GM18858 (cell line): ENCODE measurements around the gene NEUROD2.
A peak's percentile ranks its signal among the peaks of the same experiment; 100 is the strongest.

ENCODE experiments used
- ATAC-seq: cut with Tn5 transposase; IDR thresholded peaks from one replicate; pipeline ENCODE4 v1.9.1; 2021; ENCODE audit not compliant: unreplicated experiment

NEUROD2 gene

DNA sequence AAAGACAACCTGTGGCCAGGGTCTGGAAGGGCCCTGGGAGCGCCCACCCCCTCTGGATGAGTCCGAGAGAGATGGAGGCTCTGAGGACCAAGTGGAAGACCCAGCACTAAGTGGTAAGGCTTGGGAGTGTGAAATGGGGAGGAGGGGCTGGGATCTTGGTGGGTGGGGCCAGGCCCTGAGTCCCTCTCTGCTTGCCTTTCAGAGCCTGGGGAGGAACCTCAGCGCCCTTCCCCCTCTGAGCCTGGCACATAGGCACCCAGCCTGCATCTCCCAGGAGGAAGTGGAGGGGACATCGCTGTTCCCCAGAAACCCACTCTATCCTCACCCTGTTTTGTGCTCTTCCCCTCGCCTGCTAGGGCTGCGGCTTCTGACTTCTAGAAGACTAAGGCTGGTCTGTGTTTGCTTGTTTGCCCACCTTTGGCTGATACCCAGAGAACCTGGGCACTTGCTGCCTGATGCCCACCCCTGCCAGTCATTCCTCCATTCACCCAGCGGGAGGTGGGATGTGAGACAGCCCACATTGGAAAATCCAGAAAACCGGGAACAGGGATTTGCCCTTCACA, 28.0 kb upstream of the NEUROD2 start:
- ATAC-seq, result no peak

DNA sequence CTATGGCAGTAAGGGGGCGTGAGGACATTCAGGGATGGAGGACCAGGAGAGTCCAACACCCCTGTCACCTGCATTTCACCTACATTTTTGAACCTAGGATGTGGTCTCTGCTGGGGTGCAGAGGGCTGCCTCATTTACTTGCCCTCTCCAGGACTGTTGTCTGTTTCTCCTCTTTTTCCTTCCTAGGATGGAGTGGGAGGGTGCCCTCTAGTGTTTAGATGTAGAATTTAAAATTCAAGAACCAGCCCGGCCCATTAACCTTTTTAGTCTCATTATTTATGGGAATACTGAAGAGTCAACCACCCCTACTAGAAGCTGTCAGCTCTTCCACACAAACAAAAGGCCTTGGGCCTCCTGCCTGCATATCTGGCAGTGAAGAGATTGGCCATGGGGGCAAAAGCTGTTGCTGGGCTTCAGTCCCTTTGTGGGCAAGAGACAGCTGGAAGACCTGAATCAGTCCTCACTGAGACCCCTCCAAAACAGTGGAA, 26.7 kb upstream of the NEUROD2 start:
- no peak for ATAC-seq

DNA sequence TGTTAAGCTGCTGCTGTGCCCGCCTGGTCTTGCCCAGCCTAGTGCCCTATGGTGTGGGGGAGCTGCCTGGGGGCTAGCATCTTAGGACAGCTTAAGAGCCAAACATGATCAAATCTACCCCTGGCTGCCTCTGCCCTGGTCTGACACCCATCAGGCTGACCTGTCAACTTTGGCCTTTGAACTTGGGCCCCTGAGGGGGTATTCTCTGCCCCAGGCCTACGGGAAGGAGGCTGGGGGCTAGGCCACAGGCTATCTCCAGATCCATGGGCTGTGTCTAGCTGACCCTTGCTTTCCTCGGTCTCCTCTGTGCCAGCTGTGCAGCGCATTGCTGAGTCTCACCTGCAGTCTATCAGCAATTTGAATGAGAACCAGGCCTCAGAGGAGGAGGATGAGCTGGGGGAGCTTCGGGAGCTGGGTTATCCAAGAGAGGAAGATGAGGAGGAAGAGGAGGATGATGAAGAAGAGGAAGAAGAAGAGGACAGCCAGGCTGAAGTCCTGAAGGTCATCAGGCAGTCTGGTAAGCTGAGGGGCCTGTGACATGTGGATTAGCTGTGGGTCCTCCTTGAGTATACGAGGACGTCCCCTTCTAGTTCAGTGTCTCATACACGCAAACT, 26.0 kb upstream of the NEUROD2 start:
- no peak for ATAC-seq

DNA sequence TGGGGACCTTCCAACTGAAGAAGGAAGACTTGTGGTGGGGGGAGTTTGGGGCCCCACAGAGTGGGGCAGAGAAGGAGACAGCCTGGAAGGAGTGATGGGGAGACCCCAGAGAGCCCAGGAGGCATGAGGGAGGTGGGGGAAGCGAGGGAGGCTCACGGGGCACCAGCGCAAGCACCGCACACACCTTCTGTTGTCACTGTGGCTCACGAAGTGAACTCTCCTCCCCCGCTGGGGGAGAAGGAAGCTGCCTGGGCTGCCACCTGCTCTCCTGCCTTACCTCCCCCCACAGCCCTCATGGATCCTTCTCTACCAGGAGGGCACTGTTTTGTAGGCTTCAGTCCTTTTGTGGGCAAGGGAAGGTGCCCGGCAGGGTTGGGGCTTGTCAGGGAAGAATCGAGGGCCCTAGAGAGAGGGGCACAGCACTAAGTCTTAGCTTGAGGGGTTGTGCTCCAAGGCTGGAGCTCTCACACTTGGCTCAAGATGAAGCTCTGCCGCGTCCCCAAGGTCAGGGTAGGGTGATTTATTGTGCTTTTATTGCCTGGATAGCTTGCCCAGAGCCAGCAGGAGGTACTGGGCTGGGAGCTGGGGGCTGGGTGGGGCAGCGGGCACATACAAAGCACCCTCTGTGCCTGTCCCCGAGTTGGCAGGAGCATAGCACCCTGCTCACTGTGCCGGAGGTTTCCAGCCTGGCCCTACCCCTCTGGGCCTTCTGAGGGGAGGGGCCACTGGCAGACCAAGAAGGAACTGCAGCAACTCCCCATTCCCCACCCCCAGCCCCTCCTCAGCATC, 24.6 kb upstream of the NEUROD2 start:
- ATAC-seq, result no peak

DNA sequence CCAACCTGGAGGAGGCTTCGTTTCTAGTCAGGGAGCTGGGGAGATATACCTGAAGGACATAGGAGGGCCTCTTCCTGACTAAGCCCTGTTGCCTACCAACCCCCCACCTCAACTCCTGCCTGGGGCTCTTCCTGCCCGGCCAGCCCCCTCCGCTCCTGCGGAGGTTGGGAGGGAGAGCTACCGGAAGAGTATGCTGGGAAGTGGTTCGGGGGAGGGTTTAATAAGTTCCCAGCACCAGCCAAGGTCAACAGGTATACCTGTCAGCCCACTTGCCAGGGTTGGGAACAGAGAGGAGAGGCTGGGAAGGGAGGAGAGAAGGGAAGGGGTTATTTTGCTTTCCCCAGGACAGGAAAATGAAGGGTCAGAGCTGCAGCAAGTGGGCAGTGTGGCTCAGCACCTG, 23.7 kb upstream of the NEUROD2 start:
- ATAC-seq, result no peak

DNA sequence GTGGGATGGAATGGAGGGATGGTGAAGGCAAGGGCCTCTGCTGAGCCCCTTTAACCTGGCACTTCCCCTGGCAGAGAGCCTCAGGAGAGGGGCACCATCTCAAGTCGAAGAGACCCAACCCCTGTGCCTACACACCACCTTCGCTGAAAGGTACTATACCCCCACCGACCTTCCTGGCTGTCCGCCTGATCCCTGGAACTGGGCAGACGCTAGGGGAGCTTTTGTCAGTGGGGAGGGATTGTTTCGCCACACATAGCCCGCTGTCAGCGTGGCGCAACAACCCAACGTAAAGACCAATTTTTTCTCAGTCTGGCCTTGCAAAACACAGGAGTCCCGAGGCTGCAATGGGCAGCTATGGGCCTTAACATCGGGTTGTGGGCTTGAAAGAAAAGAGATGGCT, 22.2 kb upstream of the NEUROD2 start:
- no peak for ATAC-seq

DNA sequence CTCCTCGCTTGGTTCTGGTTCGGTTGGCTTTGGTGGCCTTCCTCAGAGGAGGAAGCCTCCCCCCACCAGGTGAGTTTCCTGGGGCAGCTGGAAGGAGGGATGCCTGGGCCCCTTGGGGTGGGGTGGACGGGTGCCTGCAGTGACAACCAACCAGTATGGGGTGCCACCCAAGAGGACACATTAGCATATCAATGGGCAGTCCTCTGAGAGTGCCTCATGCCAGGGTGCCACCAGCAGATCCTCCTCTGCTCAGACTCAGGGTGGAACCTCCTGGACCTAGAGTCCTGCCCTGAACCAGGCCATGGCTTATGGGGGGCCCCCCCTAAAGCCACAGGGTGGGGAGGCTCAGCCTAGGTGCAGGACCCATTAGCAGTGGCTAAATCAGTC, 21.8 kb upstream of the NEUROD2 start:
- ATAC-seq, result no peak

DNA sequence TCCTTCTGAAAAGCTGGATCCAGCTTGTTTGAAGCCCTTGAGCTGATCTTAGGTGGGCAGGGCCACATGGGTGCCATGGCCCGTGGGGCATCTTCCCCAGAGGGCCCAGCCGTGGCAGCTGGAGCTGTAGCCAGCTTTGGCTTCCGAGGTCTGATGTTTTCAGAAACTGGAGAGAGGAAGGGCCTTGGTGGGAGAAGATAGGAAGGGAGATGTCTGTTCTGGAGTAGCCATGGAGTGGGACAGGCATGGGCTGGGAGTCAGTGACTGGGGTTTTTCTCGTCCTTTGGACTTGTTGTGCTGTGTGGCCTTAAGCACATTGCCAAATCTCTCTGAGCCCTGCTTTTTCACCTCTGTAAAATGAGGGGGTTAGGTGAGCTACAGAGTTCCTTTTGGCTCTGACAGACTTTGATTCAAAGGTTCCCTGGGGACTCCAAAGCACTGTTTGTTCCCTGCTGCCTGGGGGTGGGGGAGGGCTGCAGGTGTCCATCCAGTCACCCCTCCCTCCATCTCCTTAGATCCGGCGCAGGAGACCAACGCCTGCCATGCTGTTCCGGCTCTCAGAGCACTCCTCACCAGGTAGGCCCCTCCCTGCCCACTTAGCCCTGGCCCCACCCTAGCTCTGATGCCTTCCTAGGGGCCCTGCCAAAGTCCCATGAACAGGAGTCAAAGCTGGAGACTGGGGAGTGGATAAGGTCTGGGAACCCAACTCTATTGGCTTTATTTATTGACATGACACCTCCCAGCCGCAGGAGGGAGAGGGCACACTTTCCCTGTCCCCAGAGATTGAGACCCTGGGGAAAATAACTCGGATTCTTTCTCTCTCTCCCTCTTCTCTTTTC, 21.2 kb upstream of the NEUROD2 start:
- ATAC-seq, result no peak

DNA sequence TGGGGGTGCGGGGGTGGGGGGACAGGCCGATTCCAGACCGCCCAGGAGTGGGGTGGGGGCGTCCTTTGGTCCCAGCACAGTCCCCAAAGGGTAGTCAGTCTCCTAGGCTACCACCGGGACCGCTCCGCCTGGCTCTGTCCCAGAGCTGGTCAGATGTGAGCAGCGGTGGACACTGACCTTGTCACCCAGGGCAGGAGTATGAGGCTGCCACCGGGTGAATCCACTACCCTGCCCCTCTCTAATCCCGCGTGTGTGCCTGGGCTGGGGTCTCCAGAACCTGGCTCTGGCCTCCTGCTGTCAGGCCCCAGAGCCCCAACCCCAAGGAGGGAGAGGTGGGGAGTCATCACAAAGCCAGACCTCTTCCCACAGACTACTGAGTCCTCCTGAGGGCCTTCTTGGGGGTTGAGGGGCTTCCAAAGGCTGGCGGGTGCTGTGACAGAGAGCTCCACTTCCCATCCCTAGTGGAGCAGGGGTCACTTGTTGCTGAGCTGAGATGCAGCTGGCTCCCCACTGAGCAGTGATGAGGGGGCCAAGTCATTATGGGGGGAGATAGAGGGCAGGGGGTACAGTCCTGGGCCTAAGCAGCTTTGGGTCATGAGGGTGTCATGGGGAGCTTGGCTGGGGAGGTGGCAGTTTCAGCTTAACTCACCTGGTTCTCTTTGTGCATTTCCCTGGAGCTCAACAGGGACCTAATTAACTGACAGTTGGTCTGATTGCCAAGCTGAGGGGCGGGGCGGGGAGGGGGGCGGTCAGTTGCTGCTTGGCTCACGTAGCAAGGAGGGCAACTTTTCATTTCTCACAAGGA, 20.2 kb upstream of the NEUROD2 start:
- no peak for ATAC-seq

DNA sequence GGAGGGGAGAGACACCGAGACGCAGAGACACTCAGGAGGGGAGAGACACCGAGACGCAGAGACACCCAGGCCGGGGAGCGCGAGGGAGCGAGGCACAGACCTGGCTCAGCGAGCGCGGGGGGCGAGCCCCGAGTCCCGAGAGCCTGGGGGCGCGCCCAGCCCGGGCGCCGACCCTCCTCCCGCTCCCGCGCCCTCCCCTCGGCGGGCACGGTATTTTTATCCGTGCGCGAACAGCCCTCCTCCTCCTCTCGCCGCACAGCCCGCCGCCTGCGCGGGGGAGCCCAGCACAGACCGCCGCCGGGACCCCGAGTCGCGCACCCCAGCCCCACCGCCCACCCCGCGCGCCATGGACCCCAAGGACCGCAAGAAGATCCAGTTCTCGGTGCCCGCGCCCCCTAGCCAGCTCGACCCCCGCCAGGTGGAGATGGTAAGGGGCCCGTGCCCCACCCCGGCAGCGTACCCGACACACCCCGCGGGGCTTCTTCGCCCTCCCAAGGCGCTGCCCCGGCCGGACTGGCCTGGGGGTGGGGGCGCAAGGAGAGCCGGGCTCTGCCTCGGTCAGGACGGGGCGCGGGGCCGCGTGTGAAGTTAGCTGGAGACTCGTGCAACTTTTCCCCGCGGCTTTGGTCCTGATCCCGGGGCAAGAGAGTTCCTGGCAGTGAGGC, 19.5 kb upstream of the NEUROD2 start:
- ATAC-seq, result no peak

DNA sequence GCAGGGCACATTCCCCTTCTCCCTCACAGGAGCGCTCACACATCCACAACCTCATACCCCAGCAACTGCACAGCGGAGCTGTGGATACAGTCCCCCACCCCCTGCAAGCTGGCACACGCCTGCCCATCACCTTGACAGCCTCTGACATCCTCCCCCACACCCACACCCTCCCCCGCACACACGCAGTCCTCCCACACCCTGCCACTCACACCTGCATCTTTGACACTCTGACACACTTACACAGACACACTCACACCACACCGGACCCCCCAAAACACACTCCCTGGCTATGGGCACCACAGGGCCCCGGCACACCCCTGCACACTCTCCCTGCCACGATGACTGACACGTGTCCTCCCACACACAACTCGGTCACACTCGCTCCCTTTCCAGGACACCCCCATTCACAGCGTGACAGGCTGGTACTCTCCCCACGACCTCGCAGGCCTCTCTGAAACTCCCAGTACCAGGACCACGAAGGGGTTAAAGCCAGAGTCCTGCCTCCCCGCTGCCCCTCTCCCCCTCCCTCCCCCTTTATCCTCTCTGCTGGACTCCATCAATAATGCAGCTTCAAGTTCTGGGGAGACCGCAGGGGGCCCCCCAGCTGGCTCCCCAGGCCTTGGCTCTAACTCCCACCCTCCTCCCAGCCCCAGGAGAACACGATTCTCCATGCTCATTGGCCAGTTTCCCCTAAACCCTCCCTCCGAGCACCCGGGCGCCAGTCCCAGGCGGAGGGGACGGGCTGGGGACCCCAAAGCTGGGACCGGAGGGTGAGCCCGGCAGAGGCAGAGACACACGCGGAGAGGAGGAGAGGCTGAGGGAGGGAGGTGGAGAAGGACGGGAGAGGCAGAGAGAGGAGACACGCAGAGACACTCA, 18.7 kb upstream of the NEUROD2 start, which contains the start of gene PPP1R1B:
Gene PPP1R1B (plus strand): TSS at position 782 of the 876 bp plus-strand sequence. CDS start 441 bp downstream, outside the sequence.
- ATAC-seq, result no peak

DNA sequence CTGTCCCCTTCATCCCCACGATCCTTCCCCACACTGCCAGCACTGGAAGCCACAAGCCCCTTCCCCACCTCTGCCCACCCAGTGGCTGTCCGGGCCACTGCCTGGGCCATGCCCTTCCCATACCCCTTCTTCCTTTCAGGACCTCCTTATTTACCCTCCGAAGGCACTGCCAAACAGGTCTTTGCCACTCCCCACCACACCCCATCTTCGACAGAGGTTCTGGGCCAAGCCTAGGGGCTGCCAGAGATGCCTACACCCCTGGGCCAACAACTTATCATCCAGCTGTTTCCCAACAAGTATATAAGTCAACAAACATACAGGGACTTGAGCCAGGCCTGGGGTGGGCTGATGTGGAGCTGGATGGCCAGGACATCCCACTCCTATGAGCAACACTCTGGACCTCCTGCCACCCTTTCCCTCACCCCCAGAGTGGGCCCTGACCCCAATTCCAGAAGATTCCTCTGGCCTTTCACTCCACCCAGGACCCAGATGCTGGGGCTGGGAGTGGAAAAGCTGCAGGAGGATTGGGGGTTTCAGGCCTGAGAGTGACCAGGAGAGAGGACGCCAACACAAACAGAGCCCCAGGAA, 17.6 kb upstream of the NEUROD2 start:
- ATAC-seq, result no peak

DNA sequence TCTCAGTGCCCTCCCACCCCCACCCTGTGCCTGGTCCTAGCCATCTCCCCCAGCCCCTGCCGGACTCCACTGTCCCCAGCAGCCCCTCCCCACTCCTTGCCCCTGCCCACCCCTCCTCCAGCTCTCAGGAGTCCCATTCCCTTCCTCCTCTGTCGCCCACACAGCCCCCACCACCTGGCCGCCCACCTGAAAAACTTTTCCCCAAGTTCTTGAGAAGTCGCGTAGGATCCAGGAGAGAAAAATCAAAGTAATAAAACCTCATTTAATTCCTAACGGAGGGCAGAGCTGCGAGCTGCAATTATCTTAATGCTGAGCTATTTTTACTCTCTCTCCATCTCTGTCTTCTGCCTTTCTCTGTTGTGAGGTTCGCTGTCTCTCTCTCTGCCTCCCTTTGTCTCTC, 16.6 kb upstream of the NEUROD2 start:
- no peak for ATAC-seq

DNA sequence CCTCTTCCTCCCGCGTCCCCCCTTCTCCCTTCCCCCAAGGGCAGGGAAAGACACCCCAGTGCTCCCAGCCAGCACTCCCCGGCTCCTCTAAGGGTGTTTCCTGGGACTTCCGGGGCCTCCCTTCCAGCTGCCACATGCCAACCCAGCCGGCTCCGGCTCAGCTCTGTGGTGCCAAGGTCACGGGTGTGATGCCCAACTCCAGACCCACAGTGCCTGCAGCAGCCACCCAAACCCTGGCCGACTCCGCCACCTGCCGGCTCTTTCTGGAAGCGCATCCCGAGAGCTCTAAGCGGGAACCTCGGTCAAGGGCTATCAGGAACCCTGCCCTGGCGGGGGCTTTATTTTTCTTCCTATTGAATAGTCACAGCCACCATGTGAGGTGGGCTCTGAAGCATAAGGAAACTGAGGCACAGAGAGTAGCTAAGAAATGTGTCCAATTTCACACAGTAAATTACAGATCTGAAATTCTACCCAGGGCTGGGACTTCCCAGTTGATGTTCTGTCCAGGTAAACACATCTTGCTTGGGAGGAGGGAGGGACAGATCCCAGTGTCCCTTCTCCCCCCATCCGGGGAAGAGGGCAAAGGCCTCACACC, 15.7 kb upstream of the NEUROD2 start:
- no peak for ATAC-seq

DNA sequence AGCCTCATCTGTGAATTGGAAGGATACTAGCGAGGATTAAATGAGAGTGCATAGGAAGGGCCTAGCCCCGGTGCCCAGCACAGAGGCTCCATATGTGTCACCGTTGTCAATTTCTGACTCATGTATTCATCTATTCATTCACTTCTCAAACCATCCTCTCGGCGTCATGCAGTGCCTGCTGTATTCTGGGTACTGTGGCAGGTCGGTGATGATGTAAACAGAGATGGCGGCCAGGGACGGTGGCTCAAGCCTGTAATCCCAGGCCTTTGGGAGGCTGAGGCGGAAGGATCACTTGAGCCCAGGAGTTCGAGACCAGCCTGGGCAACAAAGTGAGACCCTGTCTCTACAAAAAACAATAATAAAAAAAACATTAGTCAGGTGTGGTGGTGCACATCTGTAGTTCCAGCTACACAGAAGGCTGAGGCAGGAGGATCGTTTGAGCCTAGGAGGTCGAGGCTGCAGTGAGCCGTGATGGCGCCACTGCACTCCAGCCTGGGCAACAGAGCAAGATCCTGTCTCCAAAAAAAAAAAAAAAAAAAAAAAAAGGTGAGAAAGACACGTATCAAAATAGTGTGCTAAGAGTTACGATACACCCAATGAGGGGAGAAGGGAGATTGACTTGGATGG, 14.8 kb upstream of the NEUROD2 start:
- no peak for ATAC-seq

DNA sequence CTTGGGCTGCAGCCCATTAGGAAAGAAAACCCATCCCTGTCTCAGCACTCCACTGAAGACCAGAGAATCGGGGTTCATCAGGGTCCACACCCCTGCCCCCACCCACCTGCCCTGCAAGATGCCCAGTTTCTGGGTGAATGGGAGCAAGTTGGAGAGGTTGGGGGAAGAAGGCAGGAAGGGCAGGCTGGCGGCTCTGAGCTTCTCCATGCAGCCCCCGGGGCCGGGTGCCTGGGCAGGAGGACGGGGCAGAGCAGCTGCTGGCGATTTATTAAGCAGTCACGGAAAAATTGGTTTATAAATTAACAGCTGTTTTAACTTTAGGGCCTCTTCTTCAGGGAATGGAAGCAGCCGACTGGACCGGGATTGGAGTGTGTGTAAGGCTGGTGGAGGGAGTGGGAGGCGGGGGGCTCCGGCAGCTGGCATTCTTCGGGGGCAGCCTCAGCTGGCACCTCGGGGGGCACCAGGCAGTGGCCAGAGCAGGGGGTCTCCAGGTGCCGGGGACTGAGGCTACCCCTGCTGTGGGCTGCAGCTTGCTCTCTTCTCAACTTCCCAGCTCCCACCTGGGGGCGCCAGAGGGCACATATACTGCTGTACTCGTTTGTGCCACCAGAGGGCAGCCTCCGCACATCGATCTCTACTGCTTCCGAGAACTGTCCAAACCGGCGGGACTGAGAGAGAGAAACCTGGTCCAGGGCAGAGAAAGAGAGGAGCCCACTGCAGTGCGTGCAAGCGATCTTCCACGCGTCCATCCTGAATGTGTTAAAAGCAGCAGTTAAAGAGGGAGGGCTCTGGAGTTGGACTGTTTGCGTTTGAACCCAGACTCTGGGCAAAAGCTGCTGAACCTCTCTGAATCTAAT, 14.0 kb upstream of the NEUROD2 start:
- ATAC-seq, result peak; percentile 57

DNA sequence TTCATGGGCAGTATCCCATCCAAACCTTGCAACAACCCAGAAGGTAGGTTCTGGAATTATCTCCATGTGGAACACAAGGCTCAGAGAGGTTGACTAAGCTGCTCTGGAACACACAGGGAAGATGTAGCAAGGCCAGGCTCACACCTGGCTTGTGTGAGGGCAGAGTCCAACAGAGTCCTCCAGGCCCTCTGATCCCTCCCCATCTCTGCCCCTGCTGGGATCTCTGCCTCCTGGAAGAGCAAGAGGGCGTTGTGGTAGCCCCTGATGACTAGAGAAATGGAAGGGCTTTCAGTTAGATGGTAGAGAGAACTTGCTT, 12.0 kb upstream of the NEUROD2 start:
- no peak for ATAC-seq
